Caco-2 (cell line): ENCODE results near the gene SPTBN1. TPM values are rescaled to one million over a fixed set of nuclear protein-coding genes. Genes with fewer than 3 reads are reported as not detected.

ENCODE experiments used
- BruUV-seq: library from RNA; stranded (reverse); fragments of 400-500 nt; replicated peaks from 2 replicates; lab custom pipeline; 2021; lab: Mats Ljungman, UMichigan
- CTCF ChIA-PET: fragments of 300-600 bp; sonication (Branson Sonifier 250); formaldehyde crosslinking; loops from one replicate; lab custom pipeline; 2022; ENCODE audit warnings: antibody characterized with exemption; lab: Charles Lee
- POLR2A ChIA-PET: fragments of 300-600 bp; sonication (Branson Sonifier 250); formaldehyde crosslinking; loops from one replicate; lab custom pipeline; 2022; ENCODE audit warnings: antibody characterized with exemption; lab: Charles Lee
- DNase-seq, 2 experiments: peaks; one replicate each; pipeline versions ENCODE4 v3.0.0 to v3.0.0-alpha.2; 2020 to 2022
- H3K27me3 ChIP-seq: replicated peaks from 2 replicates; pipeline ENCODE4 v1.6.0; 2011; ENCODE audit warnings: low read length; ENCODE audit not compliant: control insufficient read depth, insufficient read depth
- H3K36me3 ChIP-seq: 2 replicates; pipeline ENCODE4 v1.5.1; 2011; ENCODE audit warnings: low read length; ENCODE audit not compliant: control insufficient read depth, insufficient read depth
- H3K4me1 ChIP-seq: fragments of 250-450 bp; sonication (Bioruptor Pico); 2 replicates; pipeline ENCODE4 v1.5.1; 2020; ENCODE audit warnings: mild to moderate bottlenecking
- H3K4me3 ChIP-seq: 2 replicates; pipeline ENCODE4 v1.5.1; 2011; ENCODE audit warnings: low read depth, mild to moderate bottlenecking, control low read depth, low read length
- H3K9me3 ChIP-seq: fragments of 250-450 bp; sonication (Bioruptor Pico); 2 replicates; pipeline ENCODE4 v1.5.1; 2020; ENCODE audit warnings: mild to moderate bottlenecking, moderate library complexity
- H3K27ac Mint-ChIP-seq: one replicate; pipeline ENCODE4 v1.8.0; 2022; ENCODE audit warnings: mixed read lengths; ENCODE audit not compliant: unreplicated experiment
- H3K27me3 Mint-ChIP-seq: one replicate; pipeline ENCODE4 v1.8.0; 2022; ENCODE audit warnings: mixed read lengths; ENCODE audit not compliant: insufficient read depth, unreplicated experiment
- H3K36me3 Mint-ChIP-seq: one replicate; pipeline ENCODE4 v1.8.0; 2022; ENCODE audit warnings: mild to moderate bottlenecking, mixed read lengths; ENCODE audit not compliant: insufficient read depth, unreplicated experiment
- H3K4me1 Mint-ChIP-seq: one replicate; pipeline ENCODE4 v1.8.0; 2022; ENCODE audit warnings: low read depth, mixed read lengths; ENCODE audit not compliant: unreplicated experiment
- H3K4me3 Mint-ChIP-seq: one replicate; pipeline ENCODE4 v1.8.0; 2022; ENCODE audit warnings: mild to moderate bottlenecking, moderate library complexity, mixed read lengths; ENCODE audit not compliant: unreplicated experiment
- H3K9me3 Mint-ChIP-seq: one replicate; pipeline ENCODE4 v1.8.0; 2022; ENCODE audit warnings: mixed read lengths; ENCODE audit not compliant: unreplicated experiment
- intact Hi-C: fragments of 100-400 bp; cut with micrococcal nuclease; formaldehyde crosslinking; loops from one replicate; pipeline ENCODE4 v1.10.0; 2022; ENCODE audit not compliant: unreplicated experiment
- total RNA-seq: library from RNA; stranded (reverse); gene quantifications from 2 replicates; pipeline ENCODE4 v1.2.3, GENCODE V29; 2022
- TF ChIP-seq, protein P1 (sequence below), 2 experiments: fragments of 200-600 bp in 1 of 2; IDR thresholded peaks; 1 replicate in 1 of 2; 2 replicates in 1 of 2; pipeline versions ENCODE4 v1.5.1 to v1.8.0; 2011 to 2022; ENCODE audit warnings: antibody characterized with exemption in 1 of 2, control low read depth in 1 of 2, inconsistent platforms in 1 of 2, low read depth in 1 of 2, low read length in 1 of 2, mild to moderate bottlenecking in 1 of 2, moderate library complexity in 1 of 2; ENCODE audit not compliant: insufficient read depth in 1 of 2, severe bottlenecking in 1 of 2, unreplicated experiment in 1 of 2

Gene SPTBN1
- total RNA-seq, 1 experiment from 2014 or later: 361 TPM

DNA sequence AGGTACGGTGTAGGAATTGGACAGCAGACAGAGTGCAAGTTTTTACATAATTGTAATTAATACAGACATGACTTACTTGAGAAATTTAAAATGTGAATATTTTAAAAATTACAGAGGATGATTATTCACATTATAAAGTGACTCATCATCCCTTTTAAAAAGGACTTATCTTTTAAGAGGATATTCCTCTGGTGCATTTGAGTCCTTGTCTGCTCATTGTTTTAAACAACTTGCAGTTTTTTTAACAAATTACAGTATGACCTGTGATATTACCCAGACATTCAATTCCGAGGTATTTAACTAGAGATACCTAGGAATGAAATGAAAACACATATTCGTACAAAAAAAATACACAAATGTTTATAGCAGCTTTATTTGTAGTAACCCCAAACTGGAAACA, 38.0 kb downstream of the SPTBN1 start:
- Mint-ChIP-seq H3K27ac (no peak overlapping the region), H3K27me3 (no peaks in the 10 kb centered on the region), H3K4me3 (no peak overlapping the region), H3K4me1 (no peaks in the 10 kb centered on the region), H3K36me3 (peaks cover 5% of the 10 kb centered on the region), H3K9me3 (no peaks in the 10 kb centered on the region)
- BruUV-seq: no TSS peak
- POLR2A ChIA-PET: no interaction called here
- DNase-seq: no peak
- TF ChIP-seq, protein P1, sequence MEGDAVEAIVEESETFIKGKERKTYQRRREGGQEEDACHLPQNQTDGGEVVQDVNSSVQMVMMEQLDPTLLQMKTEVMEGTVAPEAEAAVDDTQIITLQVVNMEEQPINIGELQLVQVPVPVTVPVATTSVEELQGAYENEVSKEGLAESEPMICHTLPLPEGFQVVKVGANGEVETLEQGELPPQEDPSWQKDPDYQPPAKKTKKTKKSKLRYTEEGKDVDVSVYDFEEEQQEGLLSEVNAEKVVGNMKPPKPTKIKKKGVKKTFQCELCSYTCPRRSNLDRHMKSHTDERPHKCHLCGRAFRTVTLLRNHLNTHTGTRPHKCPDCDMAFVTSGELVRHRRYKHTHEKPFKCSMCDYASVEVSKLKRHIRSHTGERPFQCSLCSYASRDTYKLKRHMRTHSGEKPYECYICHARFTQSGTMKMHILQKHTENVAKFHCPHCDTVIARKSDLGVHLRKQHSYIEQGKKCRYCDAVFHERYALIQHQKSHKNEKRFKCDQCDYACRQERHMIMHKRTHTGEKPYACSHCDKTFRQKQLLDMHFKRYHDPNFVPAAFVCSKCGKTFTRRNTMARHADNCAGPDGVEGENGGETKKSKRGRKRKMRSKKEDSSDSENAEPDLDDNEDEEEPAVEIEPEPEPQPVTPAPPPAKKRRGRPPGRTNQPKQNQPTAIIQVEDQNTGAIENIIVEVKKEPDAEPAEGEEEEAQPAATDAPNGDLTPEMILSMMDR (IDR thresholded peaks at IDR 0.05; ENCODE audit: insufficient read depth in 1 of 2, low read depth in 1 of 2, low read length in 1 of 2, severe bottlenecking in 1 of 2, unreplicated experiment in 1 of 2): no peak
- Histone ChIP-seq H3K9me3 (no peaks in the 10 kb centered on the region), H3K36me3 (no peaks in the 10 kb centered on the region), H3K4me3 (no peak overlapping the region), H3K4me1 (no peaks in the 10 kb centered on the region; the same call in 1 of the 2 replicates), H3K27me3 (no peaks in the 10 kb centered on the region)
- CTCF ChIA-PET: no interaction called here
- intact Hi-C loops: no loop called here

DNA sequence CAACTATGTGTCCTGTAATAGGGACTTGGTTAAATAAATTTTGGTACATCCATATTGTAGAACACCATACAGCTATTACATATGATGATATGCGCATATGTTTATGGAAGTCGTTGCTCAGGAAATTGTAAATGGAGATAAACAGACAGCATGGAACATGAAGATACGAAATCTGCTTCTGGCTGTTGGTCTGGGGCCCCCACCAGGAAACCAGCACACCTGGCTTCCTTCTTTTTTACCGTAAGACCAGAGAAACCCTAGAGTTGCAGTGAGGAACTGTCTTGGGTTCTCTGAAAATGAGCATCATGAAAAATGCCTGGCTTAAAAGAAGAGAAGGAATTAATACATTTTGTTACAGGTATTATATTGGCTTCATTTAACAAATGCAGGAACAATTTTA, 40.8 kb downstream of the SPTBN1 start:
- TF ChIP-seq, protein P1 (IDR thresholded peaks at IDR 0.05; ENCODE audit: insufficient read depth in 1 of 2, low read depth in 1 of 2, low read length in 1 of 2, severe bottlenecking in 1 of 2, unreplicated experiment in 1 of 2): no peak
- no peak for DNase-seq
- Mint-ChIP-seq H3K27me3 (no peaks in the 10 kb centered on the region), H3K4me1 (peaks cover 10% of the 10 kb centered on the region), H3K9me3 (no peaks in the 10 kb centered on the region), H3K27ac (no peak overlapping the region), H3K4me3 (no peak overlapping the region), H3K36me3 (peaks cover 13% of the 10 kb centered on the region)
- Histone ChIP-seq H3K9me3 (no peaks in the 10 kb centered on the region), H3K36me3 (no peaks in the 10 kb centered on the region), H3K27me3 (no peaks in the 10 kb centered on the region), H3K4me1 (no peaks in the 10 kb centered on the region), H3K4me3 (no peak overlapping the region)
- BruUV-seq: no TSS peak
- intact Hi-C loops: no loop called here
- ChIA-PET POLR2A (no interaction called here), CTCF (interaction anchor here (0.7 kb wide), 1 partner anchor 34 kb away, joined by 4 read pairs; no protein-coding TSS in a partner anchor)

DNA sequence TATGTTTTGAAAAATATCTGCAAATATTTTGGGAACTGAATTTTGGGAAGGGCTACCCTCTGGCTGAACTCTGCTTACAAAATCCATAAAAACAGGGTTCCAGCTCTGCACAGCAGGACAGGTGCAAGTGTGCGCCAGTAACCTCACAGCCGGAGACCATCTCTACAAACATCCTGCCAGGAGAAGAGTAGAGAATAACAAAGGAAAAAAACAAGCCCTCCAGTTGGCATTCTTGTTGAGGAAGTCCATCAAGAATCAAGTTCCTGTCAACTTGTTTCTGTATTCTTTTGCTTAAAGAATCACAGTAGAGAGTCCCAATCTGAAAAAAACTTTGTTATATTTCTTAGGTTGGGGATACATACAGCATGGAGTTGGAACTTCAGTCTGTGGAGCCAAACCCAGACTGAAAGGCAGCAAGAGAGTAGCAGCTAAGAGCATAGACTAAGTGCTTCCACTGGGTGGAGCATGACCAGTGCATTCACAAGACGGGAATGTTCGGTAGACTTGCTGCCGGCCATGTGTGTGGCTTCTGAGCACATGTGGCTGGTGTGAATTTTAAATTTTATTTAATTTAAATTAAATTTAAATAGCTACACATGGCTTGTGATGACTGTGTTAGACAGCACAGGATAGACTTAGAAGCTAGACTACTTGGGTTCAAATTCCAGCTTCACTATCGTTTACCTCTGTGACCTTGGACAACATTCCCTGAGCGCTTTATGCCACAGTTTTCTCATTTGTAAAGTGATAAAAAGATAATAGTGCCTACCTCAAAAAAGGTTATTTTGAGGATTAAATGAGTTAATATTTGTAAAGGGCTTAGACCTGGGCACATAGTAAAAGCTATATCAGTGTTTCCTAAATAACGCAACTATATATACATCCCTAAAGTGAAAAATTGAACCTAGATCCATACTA, 41.9 kb downstream of the SPTBN1 start:
- no TSS peak for BruUV-seq
- no peak overlapping the region for H3K27ac Mint-ChIP-seq
- H3K9me3 Mint-ChIP-seq: no peaks in the 10 kb centered on the region
- ChIA-PET POLR2A (no interaction called here), CTCF (interaction anchor here (0.8 kb wide), 1 partner anchor 25 kb away, joined by 3 read pairs; no protein-coding TSS in a partner anchor)
- Histone ChIP-seq H3K9me3 (no peaks in the 10 kb centered on the region), H3K4me1 (no peaks in the 10 kb centered on the region), H3K27me3 (no peaks in the 10 kb centered on the region), H3K4me3 (no peak overlapping the region), H3K36me3 (no peaks in the 10 kb centered on the region)
- TF ChIP-seq, protein P1 (IDR thresholded peaks at IDR 0.05; ENCODE audit: insufficient read depth in 1 of 2, low read depth in 1 of 2, low read length in 1 of 2, severe bottlenecking in 1 of 2, unreplicated experiment in 1 of 2): peak; percentile 40 to 44
- peaks cover 13% of the 10 kb centered on the region for H3K36me3 Mint-ChIP-seq
- no peak overlapping the region for H3K4me3 Mint-ChIP-seq
- peaks cover 12% of the 10 kb centered on the region for H3K4me1 Mint-ChIP-seq
- intact Hi-C loops: loop anchor here (2.0 kb wide), 1 partner anchor 321 kb away; no protein-coding TSS in a partner anchor
- peak; percentile 38 to 50 for DNase-seq
- H3K27me3 Mint-ChIP-seq: no peaks in the 10 kb centered on the region
